HTR-8/SVneo (cell line): ENCODE measurements around the gene NME1.
"Not testable (repeated sequence)": the region's sequence is repeated elsewhere in the genome, so short reads cannot be mapped to it uniquely, and the experiment has no call there.

Experiments
- DNase-seq: peaks from one replicate; pipeline ENCODE4 v3.0.0; 2011; ENCODE audit warnings: low spot score, mixed read lengths; ENCODE audit not compliant: insufficient read length
- FAIRE-seq: peaks from 2 replicates; lab custom pipeline; 2011; peaks lifted over from hg19 to GRCh38; lab: Jason Lieb, UNC

NME1 gene

GRCh38 chr17:51144266-51145022 lies 8.9 kb upstream of the NME1 start:
- FAIRE-seq (no peak), DNase-seq (no peak)

- no peak for DNase-seq
- FAIRE-seq = no peak
Measured at GRCh38 chr17:51147650-51148049, 5.7 kb upstream of the NME1 start.

GRCh38 chr17:51149163-51149562 lies 4.2 kb upstream of the NME1 start:
- FAIRE-seq = no peak
- DNase-seq = no peak

DNA sequence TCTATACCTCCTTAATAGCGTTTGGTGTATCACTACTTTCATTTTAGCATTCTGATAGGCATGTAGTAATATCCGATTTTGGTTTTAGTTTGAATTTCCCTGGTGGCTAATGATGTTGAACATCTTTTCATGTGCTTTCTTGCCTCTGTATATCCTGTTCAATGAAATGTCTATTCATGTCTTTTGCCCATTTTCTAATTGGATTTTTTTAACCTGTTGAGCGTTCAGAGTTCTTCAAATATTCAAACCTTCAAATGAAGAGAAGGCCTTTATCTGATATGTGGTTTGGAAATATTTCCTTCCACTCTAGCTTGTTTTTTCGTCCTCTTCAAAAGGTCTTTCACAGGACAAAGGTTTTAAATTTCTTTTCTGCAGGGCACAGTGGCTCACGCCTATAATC lies 2.4 kb upstream of the NME1 start:
- FAIRE-seq = no peak
- no peak for DNase-seq

- DNase-seq (peak; percentile 53), FAIRE-seq (no peak)
Measured at GRCh38 chr17:51152766-51153209, 571 bp upstream of the NME1 start.

DNA sequence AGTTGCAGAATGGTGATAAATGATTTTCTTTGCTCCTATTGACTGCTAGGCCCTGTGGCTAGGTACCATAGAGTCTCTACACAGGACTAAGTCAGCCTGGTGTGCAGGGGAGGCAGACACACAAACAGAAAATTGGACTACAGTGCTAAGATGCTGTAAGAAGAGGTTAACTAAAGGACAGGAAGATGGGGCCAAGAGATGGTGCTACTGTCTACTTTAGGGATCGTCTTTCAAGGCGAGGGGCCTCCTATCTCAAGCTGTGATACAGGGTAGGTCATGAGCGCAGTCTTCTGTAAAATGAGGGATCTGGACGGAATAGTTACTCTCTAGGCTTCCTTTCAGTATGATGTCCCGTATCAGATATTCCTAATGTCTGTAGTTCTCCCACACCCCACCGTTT lies 817 bp downstream of the NME1 start:
- FAIRE-seq (no peak), DNase-seq (no peak)

DNA sequence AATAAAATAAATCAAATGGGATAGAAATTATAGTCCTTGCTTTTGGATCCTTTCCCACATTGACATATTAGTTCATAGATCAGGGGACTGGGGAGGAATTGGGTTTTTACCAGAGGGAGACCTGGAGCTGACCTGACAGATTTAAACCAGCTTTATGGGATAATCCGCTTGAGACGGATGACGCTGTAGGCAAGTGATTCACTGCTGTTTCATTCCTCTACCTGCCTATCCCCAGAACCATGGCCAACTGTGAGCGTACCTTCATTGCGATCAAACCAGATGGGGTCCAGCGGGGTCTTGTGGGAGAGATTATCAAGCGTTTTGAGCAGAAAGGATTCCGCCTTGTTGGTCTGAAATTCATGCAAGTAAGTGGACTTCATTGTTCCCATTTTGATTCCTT lies 2.1 kb downstream of the NME1 start:
- DNase-seq (no peak), FAIRE-seq (no peak)

- no peak for FAIRE-seq
- DNase-seq = no peak
Measured at GRCh38 chr17:51159604-51160003, 6.2 kb downstream of the NME1 start.

- FAIRE-seq (no peak), DNase-seq (no peak)
Measured at GRCh38 chr17:51161541-51161940, 8.2 kb downstream of the NME1 start.

DNA sequence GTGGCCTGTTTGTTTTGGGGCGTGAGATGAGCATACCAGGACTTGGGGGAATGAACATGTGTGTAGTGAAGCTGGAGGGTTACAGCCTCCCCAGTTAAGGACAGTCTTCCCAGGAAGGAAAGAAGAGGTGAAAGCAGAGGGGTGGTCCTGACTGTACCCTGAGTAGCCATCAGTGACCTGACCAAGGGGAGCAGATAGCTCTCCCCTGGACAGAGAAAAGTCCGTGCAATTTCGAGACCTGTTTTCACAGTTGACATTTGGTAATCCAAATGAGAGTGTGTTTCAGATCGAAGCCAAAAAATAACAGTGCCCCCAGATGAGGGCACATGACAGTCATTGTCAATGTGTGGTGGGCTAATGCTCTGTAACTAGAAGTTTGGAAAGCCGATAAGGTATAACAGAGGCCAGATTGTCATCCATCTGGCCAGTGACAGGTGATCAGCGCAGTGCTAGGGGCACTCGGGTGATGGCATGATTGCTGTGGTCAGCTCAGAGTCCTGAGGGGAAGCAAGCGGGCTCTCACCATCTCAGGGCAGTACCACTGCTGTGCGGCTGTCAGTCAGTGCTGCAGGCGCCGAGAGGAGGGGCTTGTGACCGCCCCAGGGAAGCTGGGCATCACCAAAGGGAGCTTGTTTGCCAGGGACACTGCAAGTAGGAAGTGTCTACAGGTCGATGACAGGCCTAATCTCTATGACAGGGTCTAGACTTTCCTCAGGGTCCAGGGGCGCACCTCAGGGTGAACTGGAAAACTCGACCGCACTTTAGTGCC lies 11.7 kb downstream of the NME1 start:
- peak; percentile 77 for FAIRE-seq
- no peak for DNase-seq

GRCh38 chr17:51165680-51166197 lies 12.4 kb downstream of the NME1 start:
- no peak for DNase-seq
- FAIRE-seq = no peak

GRCh38 chr17:51166198-51166986 lies 13.0 kb downstream of the NME1 start, which contains the start of gene NME2:
Gene NME2, plus strand, starts transcription at chr17:51166411. Its CDS starts 420 bp downstream, at chr17:51166831.
- FAIRE-seq (peak; percentile 98), DNase-seq (peak; percentile 97)

DNA sequence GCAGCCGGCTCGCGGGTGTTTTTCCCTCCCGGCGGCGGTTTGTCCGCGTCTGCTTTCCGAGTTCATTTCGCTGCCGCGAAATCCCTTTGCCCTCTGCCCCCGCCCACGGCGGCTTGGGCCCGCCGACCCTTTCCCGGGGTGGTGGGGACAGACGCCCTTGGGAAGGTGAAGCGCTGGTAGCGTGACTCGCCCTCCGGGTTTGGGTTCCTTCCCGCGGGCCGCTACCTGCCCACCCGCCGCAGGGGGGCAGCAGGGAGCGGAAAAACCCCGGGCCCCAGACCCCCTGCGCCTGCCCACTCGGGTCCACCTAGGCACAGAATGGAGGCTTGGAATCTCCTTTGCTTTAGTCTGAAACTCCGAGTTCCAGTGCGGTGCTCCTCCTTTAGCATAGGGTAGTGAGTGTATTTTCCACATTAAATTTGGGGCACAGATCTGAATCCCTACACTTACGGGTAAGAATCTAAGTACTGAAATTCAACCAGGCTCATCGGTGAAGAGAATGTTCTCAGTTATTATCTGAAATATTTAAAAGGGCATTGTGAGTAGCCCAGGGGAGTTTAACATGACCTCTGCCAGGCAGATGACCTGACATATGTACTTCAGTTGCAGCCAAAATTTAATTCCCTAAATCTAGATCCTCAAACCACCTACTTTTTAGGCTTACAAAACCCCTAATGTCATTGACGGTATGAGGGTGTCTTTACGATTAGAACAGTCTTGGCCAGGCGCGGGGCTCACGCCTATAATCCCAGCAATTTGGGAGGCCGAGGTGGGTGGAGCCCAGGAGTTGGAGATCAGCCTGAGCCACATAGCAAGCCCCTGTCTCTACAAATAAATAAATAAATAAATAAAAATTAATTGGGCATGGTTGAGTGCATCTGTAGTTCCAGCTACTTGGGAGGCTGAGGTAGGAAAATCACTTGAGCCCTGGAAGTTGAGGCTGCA lies 13.9 kb downstream of the NME1 start:
- FAIRE-seq (peak; percentile 84), DNase-seq (peak; percentile 95)

DNA sequence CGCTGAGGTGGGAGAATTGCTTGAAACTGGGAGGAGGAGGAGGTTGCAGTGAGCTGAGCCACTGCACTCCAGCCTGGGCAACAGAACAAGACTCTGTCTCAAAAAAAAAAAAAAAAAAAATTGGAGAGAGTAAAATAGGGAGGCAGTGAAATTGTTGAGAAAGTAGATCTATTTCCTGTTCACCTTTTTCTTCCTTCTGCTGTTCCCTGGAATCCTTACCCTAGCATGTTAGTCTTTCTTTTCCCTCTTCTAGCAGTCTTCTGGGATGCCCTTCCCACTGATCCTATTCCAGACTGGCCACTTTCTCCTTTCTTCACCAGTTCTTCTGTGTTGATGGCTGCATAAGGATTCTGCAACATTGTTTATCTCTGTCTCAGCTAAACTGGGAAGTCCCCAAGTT lies 16.0 kb downstream of the NME1 start:
- no peak for DNase-seq

GRCh38 chr17:51170736-51171135 lies 17.4 kb downstream of the NME1 start:
- no peak for FAIRE-seq
- no peak for DNase-seq

More for the DNA sequence above, 16.0 kb downstream of the NME1 start:
- FAIRE-seq = no peak

DNA sequence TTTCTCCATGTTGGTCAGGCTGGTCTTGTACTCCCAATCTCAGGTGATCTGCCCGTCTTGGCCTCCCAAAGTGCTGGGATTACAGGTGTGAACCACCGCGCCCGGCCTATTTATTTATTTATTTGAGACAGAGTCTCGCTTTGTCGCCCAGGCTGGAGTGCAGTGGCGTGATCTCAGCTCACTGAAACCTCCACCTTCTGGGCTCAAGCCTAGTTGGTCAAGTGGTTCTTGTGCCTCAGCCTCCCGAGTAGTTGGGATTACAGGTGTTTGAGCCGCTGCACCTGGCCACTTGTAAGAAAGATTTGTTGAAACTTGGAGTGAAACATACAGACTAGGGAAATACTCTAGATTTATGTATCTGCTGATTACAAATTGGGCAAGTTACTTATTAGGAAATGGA lies 18.7 kb downstream of the NME1 start:
- DNase-seq, FAIRE-seq: not testable (repeated sequence)

DNA sequence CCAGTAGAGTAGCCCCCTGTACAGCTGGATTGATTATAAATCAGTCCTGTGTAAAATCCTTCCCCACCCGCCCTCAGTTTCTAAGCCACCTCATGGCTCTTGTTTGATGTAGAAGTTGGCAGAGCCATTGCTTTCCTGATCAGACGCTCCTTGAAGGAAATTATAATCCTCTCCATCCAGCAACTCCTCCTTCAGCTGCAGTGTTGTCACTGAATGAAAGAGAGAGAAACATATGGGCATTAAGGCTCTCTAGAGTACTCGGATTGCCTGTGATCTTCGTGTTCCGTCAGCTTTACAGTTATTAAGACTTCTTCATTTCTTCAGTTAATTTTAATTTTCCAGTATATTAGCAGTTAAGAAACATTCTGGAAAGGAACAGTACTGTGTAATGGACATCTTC lies 27.1 kb downstream of the NME1 start:
- no peak for DNase-seq
- no peak for FAIRE-seq

GRCh38 chr17:51184124-51184523 lies 30.8 kb downstream of the NME1 start:
- no peak for FAIRE-seq
- DNase-seq = no peak

GRCh38 chr17:51185763-51186332 lies 32.5 kb downstream of the NME1 start:
- DNase-seq (no peak), FAIRE-seq (no peak)
